DND-41 (cell line): ENCODE measurements around the gene B4GALT5.

Experiments used
- EZH2 ChIP-seq: IDR thresholded peaks from 3 replicates; pipeline ENCODE4 v1.6.1; 2012; ENCODE audit warnings: borderline replicate concordance, low read depth, mild to moderate bottlenecking, moderate library complexity, low read length, inconsistent platforms; ENCODE audit not compliant: severe bottlenecking
- TF ChIP-seq, protein P1 (sequence below): IDR thresholded peaks from 2 replicates; pipeline ENCODE4 v1.5.1; 2012; ENCODE audit warnings: borderline replicate concordance, low read length, moderate library complexity, mild to moderate bottlenecking; ENCODE audit not compliant: poor library complexity, severe bottlenecking; ENCODE audit errors: extremely low read depth

DNA sequence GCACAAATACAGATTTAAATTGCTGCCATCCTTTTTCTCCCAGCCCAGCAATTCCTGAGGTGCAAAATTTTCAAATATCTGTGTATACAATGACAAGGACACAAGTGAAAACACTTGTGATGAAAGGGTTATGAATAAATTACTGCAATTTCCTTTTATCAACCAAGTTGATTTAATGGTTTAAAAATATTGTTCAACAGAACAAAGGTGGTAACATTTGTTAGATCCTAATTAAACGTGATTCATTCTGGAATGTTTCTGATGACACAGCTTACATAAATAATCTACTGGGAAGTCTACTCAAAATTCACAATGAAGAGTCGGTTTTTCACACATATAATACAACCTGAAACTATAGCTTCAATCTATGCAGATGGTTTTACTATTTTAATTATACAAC lies 17.1 kb downstream of the B4GALT5 start:
- no peak for TF ChIP-seq EZH2
- TF ChIP-seq, protein P1, sequence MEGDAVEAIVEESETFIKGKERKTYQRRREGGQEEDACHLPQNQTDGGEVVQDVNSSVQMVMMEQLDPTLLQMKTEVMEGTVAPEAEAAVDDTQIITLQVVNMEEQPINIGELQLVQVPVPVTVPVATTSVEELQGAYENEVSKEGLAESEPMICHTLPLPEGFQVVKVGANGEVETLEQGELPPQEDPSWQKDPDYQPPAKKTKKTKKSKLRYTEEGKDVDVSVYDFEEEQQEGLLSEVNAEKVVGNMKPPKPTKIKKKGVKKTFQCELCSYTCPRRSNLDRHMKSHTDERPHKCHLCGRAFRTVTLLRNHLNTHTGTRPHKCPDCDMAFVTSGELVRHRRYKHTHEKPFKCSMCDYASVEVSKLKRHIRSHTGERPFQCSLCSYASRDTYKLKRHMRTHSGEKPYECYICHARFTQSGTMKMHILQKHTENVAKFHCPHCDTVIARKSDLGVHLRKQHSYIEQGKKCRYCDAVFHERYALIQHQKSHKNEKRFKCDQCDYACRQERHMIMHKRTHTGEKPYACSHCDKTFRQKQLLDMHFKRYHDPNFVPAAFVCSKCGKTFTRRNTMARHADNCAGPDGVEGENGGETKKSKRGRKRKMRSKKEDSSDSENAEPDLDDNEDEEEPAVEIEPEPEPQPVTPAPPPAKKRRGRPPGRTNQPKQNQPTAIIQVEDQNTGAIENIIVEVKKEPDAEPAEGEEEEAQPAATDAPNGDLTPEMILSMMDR = no peak
